ENCODE measurements around the gene ZBTB8A.

The ZBTB8A gene

DNA sequence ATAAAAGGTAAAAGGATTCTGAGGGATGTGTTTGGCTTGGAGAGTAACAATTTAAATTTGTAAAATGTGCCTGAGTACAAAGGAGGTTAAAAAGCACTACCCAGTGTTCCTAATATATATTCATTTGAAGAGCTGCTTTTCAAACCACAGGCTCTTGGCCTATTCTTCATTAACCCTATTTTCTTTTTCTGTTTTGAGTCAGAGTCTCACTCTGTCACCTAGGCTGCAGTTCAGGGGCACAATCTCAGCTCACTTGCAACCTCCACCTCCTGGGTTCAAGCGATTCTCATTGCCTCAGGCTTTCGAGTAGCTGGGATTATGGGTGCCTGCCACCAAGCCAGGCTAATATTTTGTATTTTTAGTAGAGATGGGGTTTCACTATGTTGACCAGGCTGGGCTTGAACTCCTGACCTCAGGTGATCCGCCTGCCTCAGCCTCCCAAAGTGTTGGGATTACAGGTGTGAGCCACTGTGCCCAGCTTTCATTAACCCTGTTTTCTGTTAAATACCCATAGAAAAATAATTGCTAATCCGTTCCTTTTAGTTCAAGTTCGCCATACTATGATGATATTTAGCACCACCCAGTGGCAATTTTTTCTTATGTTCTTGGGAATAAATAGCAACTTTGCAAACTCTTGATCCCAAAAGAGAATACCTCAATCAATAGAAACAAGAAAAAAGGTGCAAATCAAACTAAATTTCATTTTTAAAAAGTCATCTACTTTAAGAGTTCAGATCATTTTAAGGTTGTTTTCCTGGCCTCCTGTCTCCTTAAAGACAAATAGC, 80.7 kb downstream of the ZBTB8A start:
- H3K27me3 ChIP-seq, result no peaks in the 10 kb centered on the region
- no peaks in the 10 kb centered on the region for H3K36me3 ChIP-seq
- no peak overlapping the region for H3K4me3 ChIP-seq (ENCODE audit: low read depth, low read length)
- DNase-seq, result no peak
- no peaks in the 10 kb centered on the region for H3K4me1 ChIP-seq
- no peaks in the 10 kb centered on the region for H3K9me3 ChIP-seq
- TF ChIP-seq, protein P1, sequence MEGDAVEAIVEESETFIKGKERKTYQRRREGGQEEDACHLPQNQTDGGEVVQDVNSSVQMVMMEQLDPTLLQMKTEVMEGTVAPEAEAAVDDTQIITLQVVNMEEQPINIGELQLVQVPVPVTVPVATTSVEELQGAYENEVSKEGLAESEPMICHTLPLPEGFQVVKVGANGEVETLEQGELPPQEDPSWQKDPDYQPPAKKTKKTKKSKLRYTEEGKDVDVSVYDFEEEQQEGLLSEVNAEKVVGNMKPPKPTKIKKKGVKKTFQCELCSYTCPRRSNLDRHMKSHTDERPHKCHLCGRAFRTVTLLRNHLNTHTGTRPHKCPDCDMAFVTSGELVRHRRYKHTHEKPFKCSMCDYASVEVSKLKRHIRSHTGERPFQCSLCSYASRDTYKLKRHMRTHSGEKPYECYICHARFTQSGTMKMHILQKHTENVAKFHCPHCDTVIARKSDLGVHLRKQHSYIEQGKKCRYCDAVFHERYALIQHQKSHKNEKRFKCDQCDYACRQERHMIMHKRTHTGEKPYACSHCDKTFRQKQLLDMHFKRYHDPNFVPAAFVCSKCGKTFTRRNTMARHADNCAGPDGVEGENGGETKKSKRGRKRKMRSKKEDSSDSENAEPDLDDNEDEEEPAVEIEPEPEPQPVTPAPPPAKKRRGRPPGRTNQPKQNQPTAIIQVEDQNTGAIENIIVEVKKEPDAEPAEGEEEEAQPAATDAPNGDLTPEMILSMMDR (IDR thresholded peaks at IDR 0.05; ENCODE audit: low read depth, low read length), result no peak

DNA sequence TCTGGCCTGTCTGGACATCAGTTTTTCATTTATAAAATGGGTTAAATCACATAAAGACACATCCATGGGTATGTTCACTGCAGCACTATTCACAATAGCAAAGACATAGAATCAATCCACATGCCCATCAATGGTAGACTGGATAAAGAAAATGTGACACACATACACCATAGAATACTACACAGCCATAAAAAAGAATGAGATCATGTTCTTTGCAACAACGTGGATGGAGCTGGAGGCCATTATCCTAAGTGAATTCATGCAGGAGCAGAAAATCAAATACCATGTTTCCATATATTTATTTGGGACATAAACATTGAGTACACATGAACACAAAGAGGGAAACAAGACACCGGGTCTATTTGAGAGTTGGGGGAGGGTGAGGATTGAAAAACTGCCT, 83.0 kb downstream of the ZBTB8A start:
- Histone ChIP-seq H3K9me3 (no peaks in the 10 kb centered on the region), H3K4me3 (ENCODE audit: low read depth, low read length) (no peak overlapping the region), H3K36me3 (no peaks in the 10 kb centered on the region), H3K27me3 (no peaks in the 10 kb centered on the region), H3K4me1 (no peaks in the 10 kb centered on the region)
- TF ChIP-seq, protein P1 (IDR thresholded peaks at IDR 0.05; ENCODE audit: low read depth, low read length), result no peak
- no peak for DNase-seq

DNA sequence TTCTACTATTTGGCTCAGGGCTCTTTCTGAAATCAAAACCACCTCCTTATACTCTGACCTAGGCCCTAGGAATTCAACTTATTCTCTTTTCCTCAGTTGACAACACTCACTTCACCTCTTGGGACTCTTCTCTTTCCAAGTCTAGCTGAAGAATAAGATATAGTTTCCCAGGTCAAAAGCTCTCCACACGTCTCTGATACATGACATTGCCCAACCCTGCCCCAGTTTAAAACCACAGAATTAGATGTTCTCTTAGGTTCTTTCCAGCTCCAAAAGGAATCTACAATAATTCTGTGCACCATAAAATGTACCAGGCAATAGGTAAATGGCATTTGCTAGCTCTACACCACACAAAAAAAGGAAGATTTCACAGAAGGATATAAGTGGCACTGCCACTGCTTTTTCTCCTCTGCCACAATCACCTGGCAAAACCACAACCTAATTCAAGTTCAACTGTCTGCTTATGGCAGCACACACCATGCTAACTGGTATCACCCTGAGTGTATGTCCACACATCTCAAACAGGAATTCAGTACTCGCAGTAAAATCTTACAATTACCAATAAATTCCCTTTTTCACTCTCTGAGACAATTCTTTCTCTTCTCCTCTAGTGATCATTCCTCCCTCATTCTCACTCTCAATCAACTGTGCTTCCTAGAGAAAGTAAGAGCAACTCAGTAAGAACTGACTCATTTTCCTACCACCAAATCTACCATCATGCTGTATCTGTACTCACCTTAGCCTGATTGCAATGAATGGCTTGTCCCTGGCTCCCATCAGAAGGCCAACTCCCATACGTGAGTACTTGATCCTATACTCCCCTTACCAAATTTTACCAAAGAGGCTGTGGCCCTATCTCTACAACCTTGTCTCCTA, 83.8 kb downstream of the ZBTB8A start:
- H3K4me1 ChIP-seq, result no peaks in the 10 kb centered on the region
- H3K36me3 ChIP-seq, result no peaks in the 10 kb centered on the region
- DNase-seq, result no peak
- no peak overlapping the region for H3K4me3 ChIP-seq (ENCODE audit: low read depth, low read length)
- H3K27me3 ChIP-seq, result no peaks in the 10 kb centered on the region
- TF ChIP-seq, protein P1 (IDR thresholded peaks at IDR 0.05; ENCODE audit: low read depth, low read length), result no peak
- H3K9me3 ChIP-seq, result no peaks in the 10 kb centered on the region

DNA sequence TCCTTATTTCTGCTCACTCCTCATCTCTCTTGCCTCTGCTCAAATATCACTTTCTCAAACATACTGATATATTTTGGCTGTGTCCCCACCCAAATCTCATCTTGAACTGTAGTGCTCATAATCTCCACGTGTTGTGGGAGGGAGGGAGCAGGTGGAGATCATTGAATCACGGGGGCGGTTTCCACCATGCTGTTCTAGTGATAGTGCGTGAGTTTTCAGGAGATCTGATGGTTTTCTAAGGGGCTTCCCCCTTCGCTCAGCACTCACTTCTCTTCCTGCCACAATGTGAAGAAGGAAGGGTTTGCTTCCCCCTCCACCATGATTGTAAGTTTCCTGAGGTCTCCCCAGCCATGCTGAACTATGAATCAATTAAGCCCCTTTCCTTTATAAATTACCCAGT, 84.5 kb downstream of the ZBTB8A start:
- no peak overlapping the region for H3K4me3 ChIP-seq (ENCODE audit: low read depth, low read length)
- H3K4me1 ChIP-seq, result no peaks in the 10 kb centered on the region
- H3K36me3 ChIP-seq, result no peaks in the 10 kb centered on the region
- TF ChIP-seq, protein P1 (IDR thresholded peaks at IDR 0.05; ENCODE audit: low read depth, low read length), result no peak
- no peaks in the 10 kb centered on the region for H3K9me3 ChIP-seq
- DNase-seq, result no peak
- no peaks in the 10 kb centered on the region for H3K27me3 ChIP-seq

DNA sequence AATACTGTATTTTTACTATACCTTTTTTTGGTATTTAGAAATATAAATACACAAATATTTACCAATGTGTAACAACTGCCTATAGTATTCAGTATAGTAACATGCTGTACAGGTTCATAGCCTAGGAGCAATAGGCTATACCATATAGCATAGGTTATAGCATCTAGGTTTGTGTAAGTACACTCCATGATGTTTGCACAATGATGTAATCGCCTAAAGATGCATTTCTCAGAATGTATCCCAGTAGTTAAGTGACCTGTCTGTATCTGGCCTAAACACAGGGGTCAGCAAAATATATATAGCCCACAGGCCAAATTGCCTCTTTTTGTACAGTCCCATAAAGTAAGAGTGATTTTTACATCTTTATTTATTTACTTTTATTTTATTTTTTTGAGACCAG, 86.9 kb downstream of the ZBTB8A start:
- TF ChIP-seq, protein P1 (IDR thresholded peaks at IDR 0.05; ENCODE audit: low read depth, low read length), result no peak
- no peaks in the 10 kb centered on the region for H3K4me1 ChIP-seq
- no peak overlapping the region for H3K4me3 ChIP-seq (ENCODE audit: low read depth, low read length)
- H3K27me3 ChIP-seq, result no peaks in the 10 kb centered on the region
- H3K36me3 ChIP-seq, result no peaks in the 10 kb centered on the region
- no peaks in the 10 kb centered on the region for H3K9me3 ChIP-seq
- DNase-seq, result no peak
